Smooth muscle cell (in vitro differentiated cells): ENCODE results near the gene ACVR1B. TPM values are rescaled to one million over a fixed set of nuclear protein-coding genes. Genes with fewer than 3 reads are reported as not detected.
A peak's percentile ranks its signal among the peaks of the same experiment; 100 is the strongest.

Experiments used
- DNase-seq: peaks from one replicate; lab custom pipeline; 2025; ENCODE audit not compliant: unreplicated experiment; lab: John Stamatoyannopoulos, UW
- H2AFZ ChIP-seq: fragments of 200-600 bp; sonication (generic); 2 replicates; pipeline ENCODE4 v1.6.0; 2016; ENCODE audit warnings: antibody characterized with exemption, low read depth, mild to moderate bottlenecking
- H3F3A ChIP-seq: fragments of 200-600 bp; sonication (generic); 2 replicates; pipeline ENCODE4 v1.6.0; 2017; ENCODE audit warnings: antibody characterized with exemption, low read depth
- H3K27ac ChIP-seq: fragments of 200-600 bp; sonication (generic); 2 replicates; pipeline ENCODE4 v1.5.1; 2016; ENCODE audit warnings: low read depth, mild to moderate bottlenecking
- H3K27me3 ChIP-seq: fragments of 200-600 bp; sonication (generic); 2 replicates; pipeline ENCODE4 v1.6.1; 2016; ENCODE audit warnings: low read depth, mild to moderate bottlenecking
- H3K36me3 ChIP-seq: fragments of 200-600 bp; sonication (generic); 2 replicates; pipeline ENCODE4 v1.5.1; 2016; ENCODE audit warnings: low read depth
- H3K4me1 ChIP-seq: fragments of 200-600 bp; sonication (generic); 2 replicates; pipeline ENCODE4 v1.5.1; 2016; ENCODE audit warnings: low read depth
- H3K4me2 ChIP-seq: fragments of 200-600 bp; sonication (generic); 2 replicates; pipeline ENCODE4 v1.6.0; 2016; ENCODE audit warnings: mild to moderate bottlenecking
- H3K4me3 ChIP-seq: fragments of 200-600 bp; sonication (generic); 2 replicates; pipeline ENCODE4 v1.5.1; 2016; ENCODE audit warnings: mild to moderate bottlenecking
- H3K79me2 ChIP-seq: fragments of 200-600 bp; sonication (generic); 2 replicates; pipeline ENCODE4 v1.6.0; 2016; ENCODE audit warnings: low read depth, mild to moderate bottlenecking
- H3K9ac ChIP-seq: fragments of 200-600 bp; sonication (generic); 2 replicates; pipeline ENCODE4 v1.6.0; 2016; ENCODE audit warnings: low read depth
- H3K9me3 ChIP-seq: fragments of 200-600 bp; sonication (generic); replicated peaks from 2 replicates; pipeline ENCODE4 v1.5.1; 2016; ENCODE audit warnings: low read depth
- H4K20me1 ChIP-seq: fragments of 200-600 bp; sonication (generic); 2 replicates; pipeline ENCODE4 v1.6.0; 2016; ENCODE audit warnings: low read depth
- whole genome bisulfite sequencing: methylation state at CpG from one replicate; pipeline ENCODE4 v1.1.7; 2016; ENCODE audit warnings: low lambda C conversion rate; 5-methylcytosine and 5-hydroxymethylcytosine counted together
- polyA plus RNA-seq: library from polyadenylated mRNA; unstranded; fragments of >200 nt; fragmentation: Nextera tagmentation; extraction: Ambion mirVana; gene quantifications from 2 replicates; pipeline ENCODE4 v1.2.1, GENCODE V29; 2016
- total RNA-seq: library from RNA; depleted of rRNA; stranded (reverse); fragments of >200 nt; gene quantifications from 2 replicates; pipeline ENCODE4 v1.2.3, GENCODE V29; 2014
- TF ChIP-seq, protein P1 (sequence below): fragments of 200-600 bp; sonication (generic); IDR thresholded peaks from 2 replicates; pipeline ENCODE4 v1.5.1; 2017; ENCODE audit warnings: borderline replicate concordance, mild to moderate bottlenecking, antibody characterized with exemption; ENCODE audit not compliant: insufficient read depth, poor library complexity, severe bottlenecking

ACVR1B gene
- total and polyA plus RNA-seq, 2 experiments from 2014 or later, result 1.9 to 4.0 TPM

DNA sequence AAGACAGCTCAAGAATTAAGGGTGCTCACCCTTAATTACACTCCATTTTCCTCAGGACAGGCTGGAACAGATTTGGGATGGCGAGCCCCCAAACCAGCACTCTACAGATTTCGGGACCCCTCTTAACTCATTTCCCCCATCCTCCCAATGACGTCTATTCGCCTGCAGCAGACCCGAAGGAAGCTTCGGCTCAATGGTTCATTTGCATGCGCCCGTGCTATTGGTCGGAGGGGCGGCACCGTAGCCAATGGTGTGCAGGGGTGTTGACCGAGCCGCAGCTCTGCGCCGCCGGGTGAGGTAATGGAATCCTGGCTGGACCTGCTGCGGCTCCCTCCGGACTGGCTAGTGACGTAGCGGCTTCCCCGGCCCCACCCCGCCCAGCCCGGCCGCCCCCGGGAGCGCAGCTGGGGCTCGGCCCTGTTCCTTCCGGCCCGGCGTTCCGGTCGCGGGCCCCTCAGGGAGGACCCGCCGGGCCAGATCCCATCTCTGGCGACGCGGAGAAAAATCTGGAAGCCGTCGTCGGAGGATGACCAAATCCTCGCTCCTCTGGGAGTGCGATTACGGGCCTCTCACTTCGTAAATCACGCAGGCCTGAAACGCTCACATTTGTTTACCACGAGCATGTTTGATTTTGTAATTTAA lies 81.4 kb downstream of the ACVR1B start:
- Histone ChIP-seq H3K9ac (peak overlapping the region; percentile 86), H3K36me3 (no peaks in the 10 kb centered on the region), H4K20me1 (no peaks in the 10 kb centered on the region), H3K27ac (peak overlapping the region; percentile 94), H3K4me3 (peak overlapping the region; percentile 46), H3K9me3 (no peaks in the 10 kb centered on the region), H3K79me2 (peaks cover under 1% of the 10 kb centered on the region), H3K27me3 (no peaks in the 10 kb centered on the region), H3K4me1 (peaks cover 31% of the 10 kb centered on the region), H3K4me2 (peak overlapping the region; percentile 85), H2AFZ (peak overlapping the region; percentile 15), H3F3A (peaks cover 26% of the 10 kb centered on the region)
- TF ChIP-seq, protein P1, sequence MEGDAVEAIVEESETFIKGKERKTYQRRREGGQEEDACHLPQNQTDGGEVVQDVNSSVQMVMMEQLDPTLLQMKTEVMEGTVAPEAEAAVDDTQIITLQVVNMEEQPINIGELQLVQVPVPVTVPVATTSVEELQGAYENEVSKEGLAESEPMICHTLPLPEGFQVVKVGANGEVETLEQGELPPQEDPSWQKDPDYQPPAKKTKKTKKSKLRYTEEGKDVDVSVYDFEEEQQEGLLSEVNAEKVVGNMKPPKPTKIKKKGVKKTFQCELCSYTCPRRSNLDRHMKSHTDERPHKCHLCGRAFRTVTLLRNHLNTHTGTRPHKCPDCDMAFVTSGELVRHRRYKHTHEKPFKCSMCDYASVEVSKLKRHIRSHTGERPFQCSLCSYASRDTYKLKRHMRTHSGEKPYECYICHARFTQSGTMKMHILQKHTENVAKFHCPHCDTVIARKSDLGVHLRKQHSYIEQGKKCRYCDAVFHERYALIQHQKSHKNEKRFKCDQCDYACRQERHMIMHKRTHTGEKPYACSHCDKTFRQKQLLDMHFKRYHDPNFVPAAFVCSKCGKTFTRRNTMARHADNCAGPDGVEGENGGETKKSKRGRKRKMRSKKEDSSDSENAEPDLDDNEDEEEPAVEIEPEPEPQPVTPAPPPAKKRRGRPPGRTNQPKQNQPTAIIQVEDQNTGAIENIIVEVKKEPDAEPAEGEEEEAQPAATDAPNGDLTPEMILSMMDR, result no peak
- peak; percentile 86 for DNase-seq
- 2% methylated on average over 41 of the region's 48 CpGs for WGBS

DNA sequence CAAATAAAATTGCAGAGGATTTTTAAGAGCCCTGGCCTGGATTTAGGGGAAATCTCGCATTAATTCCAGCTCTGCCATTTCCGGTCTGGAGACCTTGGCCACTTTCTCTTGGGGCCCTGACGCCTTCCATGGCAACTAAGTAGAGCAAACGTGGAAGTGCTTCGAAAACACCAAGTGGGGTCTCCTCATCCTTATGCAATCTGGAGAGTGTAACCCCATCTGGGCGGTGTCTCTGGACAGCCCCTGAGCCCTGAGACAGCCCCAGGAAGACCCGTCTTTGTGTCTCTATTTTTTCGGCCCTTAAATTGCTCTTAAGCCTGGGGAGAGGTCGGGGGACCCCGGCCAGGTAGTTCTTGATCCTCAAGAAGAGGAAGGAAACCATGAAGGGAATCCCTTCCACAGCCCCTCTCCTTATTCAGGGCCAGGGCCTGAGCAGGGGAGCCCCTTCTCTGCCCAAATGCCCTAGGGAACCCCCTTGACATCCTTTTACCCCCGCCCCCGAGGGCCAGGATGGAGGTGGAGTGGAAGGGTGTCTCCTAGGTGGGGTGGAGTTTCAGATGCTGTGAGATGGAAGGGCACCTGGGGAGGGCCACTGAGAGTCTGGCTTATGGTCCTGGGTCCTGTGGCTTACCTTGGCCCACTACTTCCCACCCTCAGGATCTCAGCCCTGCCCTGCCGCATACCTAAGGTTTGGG lies 82.1 kb downstream of the ACVR1B start:
- peak overlapping the region; percentile 86 for H3K9ac ChIP-seq
- H4K20me1 ChIP-seq, result peaks cover 5% of the 10 kb centered on the region
- WGBS, result 78% methylated on average over 13 of the region's 13 CpGs
- no peaks in the 10 kb centered on the region for H3K36me3 ChIP-seq
- no peaks in the 10 kb centered on the region for H3K9me3 ChIP-seq
- peak overlapping the region; percentile 40 for H3K4me3 ChIP-seq
- peaks cover 8% of the 10 kb centered on the region for H3K79me2 ChIP-seq
- DNase-seq, result no peak
- TF ChIP-seq, protein P1, result no peak
- H3K27ac ChIP-seq, result peak overlapping the region; percentile 94
- H3K27me3 ChIP-seq, result no peaks in the 10 kb centered on the region
- H3K4me1 ChIP-seq, result peaks cover 36% of the 10 kb centered on the region
- peak overlapping the region; percentile 15 for H2AFZ ChIP-seq
- H3K4me2 ChIP-seq, result peak overlapping the region; percentile 79
- H3F3A ChIP-seq, result peaks cover 29% of the 10 kb centered on the region

DNA sequence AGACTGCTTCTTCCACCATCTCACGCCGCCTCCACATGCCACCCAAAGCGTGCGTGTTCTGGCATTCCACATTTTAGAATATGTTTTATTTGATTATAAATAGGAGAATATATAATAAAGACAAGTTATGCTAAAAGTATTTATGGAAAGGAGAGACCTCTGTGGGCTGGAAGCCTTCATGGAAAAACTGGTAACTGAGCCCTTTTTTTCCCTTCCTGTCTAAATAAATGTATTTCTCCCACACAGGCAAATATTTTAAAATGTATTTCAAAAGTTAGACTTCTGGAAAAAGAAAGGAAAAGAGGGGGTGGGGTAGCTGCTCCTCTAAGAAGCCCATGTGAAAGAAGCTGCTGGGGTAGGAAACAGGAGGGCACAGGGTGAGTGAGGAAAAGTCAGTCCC lies 83.7 kb downstream of the ACVR1B start:
- Histone ChIP-seq H3K27me3 (no peaks in the 10 kb centered on the region), H3F3A (peaks cover 29% of the 10 kb centered on the region), H3K9me3 (no peaks in the 10 kb centered on the region), H3K79me2 (peaks cover 24% of the 10 kb centered on the region), H3K4me2 (no peak overlapping the region), H2AFZ (no peak overlapping the region), H3K27ac (peak overlapping the region; percentile 70), H3K4me3 (no peak overlapping the region), H4K20me1 (peaks cover 21% of the 10 kb centered on the region), H3K9ac (no peak overlapping the region), H3K36me3 (no peaks in the 10 kb centered on the region), H3K4me1 (peaks cover 28% of the 10 kb centered on the region)
- no peak for DNase-seq
- 85% methylated on average over 4 of the region's 4 CpGs for WGBS
- TF ChIP-seq, protein P1, result no peak
